SK-N-SH (cell line): ENCODE measurements around the gene SH3PXD2A. TPM values are rescaled to one million over a fixed set of nuclear protein-coding genes. Genes with fewer than 3 reads are reported as not detected.

Source experiments
- CTCF ChIA-PET: fragments of 300-600, 350-600 bp; formaldehyde crosslinking; extraction: SDS; loops from one replicate; lab custom pipeline; 2021; lab: Yijun Ruan, JAX
- POLR2A ChIA-PET: fragments of 350-600 bp; sonication (Branson Sonifier 250); formaldehyde crosslinking; extraction: SDS; loops from one replicate; lab custom pipeline; 2020; ENCODE audit warnings: antibody characterized with exemption, inconsistent platforms; lab: Yijun Ruan, JAX
- DNase-seq: peaks from one replicate; pipeline ENCODE4 v3.0.0; 2012
- H2AFZ ChIP-seq: fragments of 200-600 bp; sonication (generic); 2 replicates; pipeline ENCODE4 v1.8.1; 2016; ENCODE audit warnings: antibody characterized with exemption, mild to moderate bottlenecking, low read depth
- H3F3A ChIP-seq: fragments of 200-600 bp; sonication (generic); replicated peaks from 2 replicates; pipeline ENCODE3; 2016; ENCODE audit warnings: antibody characterized with exemption, mild to moderate bottlenecking; ENCODE audit not compliant: insufficient read depth
- H3K27ac ChIP-seq, 2 experiments: fragments of 200-500 bp in 1 of 2; fragments of 200-600 bp in 1 of 2; sonication (Bioruptor generic) in 1 of 2; sonication (generic), shearing (Covaris generic) in 1 of 2; 2 replicates each; pipeline versions ENCODE4 v1.5.1 to v1.6.1; 2014 to 2016; ENCODE audit warnings: low read depth in 2 of 2, inconsistent platforms in 1 of 2, low read length in 1 of 2, mild to moderate bottlenecking in 1 of 2, mixed read lengths in 1 of 2
- H3K27me3 ChIP-seq: fragments of 200-600 bp; sonication (generic), shearing (Covaris generic); 2 replicates; pipeline ENCODE4 v1.6.1; 2016; ENCODE audit warnings: mixed run types; ENCODE audit not compliant: insufficient read depth
- H3K36me3 ChIP-seq, 2 experiments: fragments of 200-500 bp in 1 of 2; fragments of 200-600 bp in 1 of 2; sonication (Bioruptor generic) in 1 of 2; sonication (generic) in 1 of 2; replicated peaks in 1 of 2; 2 replicates each; pipeline versions ENCODE3 to v1.5.1; 2014 to 2016; ENCODE audit warnings: low read length in 1 of 2, mild to moderate bottlenecking in 1 of 2; ENCODE audit not compliant: insufficient read depth in 2 of 2, control insufficient read depth in 1 of 2
- H3K4me1 ChIP-seq, 2 experiments: fragments of 200-500 bp in 1 of 2; fragments of 200-600 bp in 1 of 2; sonication (Bioruptor generic) in 1 of 2; sonication (generic), shearing (Covaris generic) in 1 of 2; 2 replicates each; pipeline versions ENCODE4 v1.5.1 to v1.6.1; 2014 to 2016; ENCODE audit warnings: low read depth in 1 of 2, low read length in 1 of 2, mixed run types in 1 of 2; ENCODE audit not compliant: insufficient read depth in 2 of 2, control insufficient read depth in 1 of 2
- H3K4me2 ChIP-seq: fragments of 200-600 bp; sonication (generic), shearing (Covaris generic); 2 replicates; pipeline ENCODE4 v1.6.1; 2017; ENCODE audit warnings: mixed run types
- H3K4me3 ChIP-seq, 2 experiments: fragments of 200-500 bp in 1 of 2; fragments of 200-600 bp in 1 of 2; sonication (Bioruptor generic) in 1 of 2; sonication (generic), shearing (Covaris generic) in 1 of 2; 2 replicates each; pipeline versions ENCODE4 v1.5.1 to v1.8.1; 2014 to 2016; ENCODE audit warnings: low read depth in 2 of 2, inconsistent platforms in 1 of 2, low read length in 1 of 2, mild to moderate bottlenecking in 1 of 2, mixed read lengths in 1 of 2, moderate library complexity in 1 of 2
- H3K79me2 ChIP-seq: fragments of 200-600 bp; sonication (generic); 2 replicates; pipeline ENCODE4 v1.8.1; 2017; ENCODE audit warnings: mild to moderate bottlenecking; ENCODE audit not compliant: insufficient read depth
- H3K9ac ChIP-seq: fragments of 200-600 bp; sonication (generic); 2 replicates; pipeline ENCODE4 v1.6.1; 2017; ENCODE audit warnings: mixed run types
- H3K9me2 ChIP-seq: fragments of 200-600 bp; sonication (generic); 2 replicates; pipeline ENCODE4 v1.6.1; 2017; ENCODE audit warnings: mixed run types
- H3K9me3 ChIP-seq: fragments of 200-600 bp; sonication (generic); 2 replicates; pipeline ENCODE4 v1.6.1; 2017; ENCODE audit warnings: mixed run types, mild to moderate bottlenecking, moderate library complexity
- H4K20me1 ChIP-seq: fragments of 200-600 bp; sonication (generic); 2 replicates; pipeline ENCODE4 v1.6.1; 2017; ENCODE audit warnings: mild to moderate bottlenecking, mixed run types; ENCODE audit not compliant: insufficient read depth
- CHD2 ChIP-seq: fragments of 150-350 bp; IDR thresholded peaks from 2 replicates; pipeline ENCODE4 v1.6.1; 2018; ENCODE audit warnings: low read length; ENCODE audit not compliant: partially characterized antibody
- EP300 ChIP-seq, 2 experiments: IDR thresholded peaks; 2 replicates each; pipeline versions ENCODE4 v1.4.0 to v1.6.1; 2012; ENCODE audit warnings: borderline replicate concordance in 1 of 2, low read depth in 1 of 2, low read length in 1 of 2
- GABPA ChIP-seq: IDR thresholded peaks from 2 replicates; pipeline ENCODE4 v1.4.0; 2012; ENCODE audit warnings: low read depth, mild to moderate bottlenecking
- GATA2 ChIP-seq: sonication (generic); formaldehyde crosslinking; IDR thresholded peaks from 2 replicates; pipeline ENCODE4 v1.5.0; 2020; ENCODE audit warnings: mild to moderate bottlenecking, missing genetic modification reagents
- NRF1 ChIP-seq: IDR thresholded peaks from 2 replicates; pipeline ENCODE4 v1.6.1; 2012; ENCODE audit warnings: low read depth, mild to moderate bottlenecking, low read length
- TAF1 ChIP-seq: IDR thresholded peaks from 2 replicates; pipeline ENCODE4 v1.6.1; 2012; ENCODE audit warnings: low read depth, mild to moderate bottlenecking, low read length, moderate library complexity, borderline replicate concordance
- WGBS: methylation state at CpG from one replicate; pipeline ENCODE4 v1.1.6; 2017; ENCODE audit warnings: low lambda C conversion rate; 5-methylcytosine and 5-hydroxymethylcytosine counted together
- polyA plus RNA-seq, 3 experiments: library from polyadenylated mRNA; depleted of rRNA; stranded (reverse); fragments of >200 nt; gene quantifications; 2 replicates each; pipeline ENCODE4 v1.2.3, GENCODE V29; 2012
- TF ChIP-seq, protein P1 (sequence below): IDR thresholded peaks from 2 replicates; pipeline ENCODE4; 2012
- TF ChIP-seq, protein P2 (sequence below): IDR thresholded peaks from 2 replicates; pipeline ENCODE4 v1.4.0; 2012; ENCODE audit warnings: low read depth, borderline replicate concordance
- TF ChIP-seq, protein P3 (sequence below): IDR thresholded peaks from 2 replicates; pipeline ENCODE4 v1.4.0; 2012; ENCODE audit warnings: low read depth
- TF ChIP-seq, protein P4 (sequence below): fragments of 200-600 bp; sonication (generic); IDR thresholded peaks from 2 replicates; pipeline ENCODE4 v1.6.1; 2017; ENCODE audit warnings: antibody characterized with exemption, mild to moderate bottlenecking, moderate library complexity

SH3PXD2A gene
- polyA plus RNA-seq, 1 of the 3 experiments (the other 2 are of a cell fraction): 2.5 TPM

DNA sequence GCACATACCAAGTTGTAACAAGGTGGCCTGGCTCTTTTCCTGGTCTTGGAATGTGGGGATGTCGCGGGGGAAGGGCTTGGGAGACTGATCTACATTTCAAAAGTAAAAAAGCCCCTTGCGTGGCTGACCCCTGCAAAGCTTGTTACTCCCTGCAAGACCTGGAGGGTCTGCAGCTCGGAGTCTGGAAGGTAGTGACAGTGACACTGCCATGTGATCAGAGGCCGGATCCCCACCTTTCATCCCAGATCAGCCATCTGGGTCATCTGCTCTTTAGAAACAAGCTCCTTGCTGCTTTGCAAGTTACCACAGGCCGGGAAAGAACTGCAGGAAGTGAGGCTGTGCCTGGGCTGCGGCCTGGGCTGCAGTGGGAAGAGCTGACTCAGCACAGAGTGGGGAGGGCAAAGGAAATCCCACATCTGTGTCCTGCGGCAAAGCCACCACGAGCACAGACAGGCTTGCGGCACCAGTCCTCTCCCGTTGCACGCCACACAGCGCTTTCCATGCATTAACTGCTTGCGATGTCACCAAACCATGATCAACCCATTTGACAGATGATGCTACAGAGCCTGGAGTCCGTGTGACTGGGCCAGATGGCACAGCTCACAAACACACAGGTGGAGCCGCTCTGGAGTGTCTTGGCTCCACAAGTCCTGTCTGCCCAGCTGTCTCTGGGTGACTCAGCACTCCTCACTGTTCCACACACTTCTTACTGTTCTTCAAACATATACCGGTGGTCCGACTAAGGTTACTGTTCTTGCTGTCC is 97.7 kb downstream of the SH3PXD2A start (continued):
- TF ChIP-seq, protein P1, sequence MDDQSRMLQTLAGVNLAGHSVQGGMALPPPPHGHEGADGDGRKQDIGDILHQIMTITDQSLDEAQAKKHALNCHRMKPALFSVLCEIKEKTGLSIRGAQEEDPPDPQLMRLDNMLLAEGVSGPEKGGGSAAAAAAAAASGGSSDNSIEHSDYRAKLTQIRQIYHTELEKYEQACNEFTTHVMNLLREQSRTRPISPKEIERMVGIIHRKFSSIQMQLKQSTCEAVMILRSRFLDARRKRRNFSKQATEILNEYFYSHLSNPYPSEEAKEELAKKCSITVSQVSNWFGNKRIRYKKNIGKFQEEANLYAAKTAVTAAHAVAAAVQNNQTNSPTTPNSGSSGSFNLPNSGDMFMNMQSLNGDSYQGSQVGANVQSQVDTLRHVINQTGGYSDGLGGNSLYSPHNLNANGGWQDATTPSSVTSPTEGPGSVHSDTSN: 0 out of 2 replicates have a peak, but pooled peaks have one; percentile 5
- TF ChIP-seq, protein P2, sequence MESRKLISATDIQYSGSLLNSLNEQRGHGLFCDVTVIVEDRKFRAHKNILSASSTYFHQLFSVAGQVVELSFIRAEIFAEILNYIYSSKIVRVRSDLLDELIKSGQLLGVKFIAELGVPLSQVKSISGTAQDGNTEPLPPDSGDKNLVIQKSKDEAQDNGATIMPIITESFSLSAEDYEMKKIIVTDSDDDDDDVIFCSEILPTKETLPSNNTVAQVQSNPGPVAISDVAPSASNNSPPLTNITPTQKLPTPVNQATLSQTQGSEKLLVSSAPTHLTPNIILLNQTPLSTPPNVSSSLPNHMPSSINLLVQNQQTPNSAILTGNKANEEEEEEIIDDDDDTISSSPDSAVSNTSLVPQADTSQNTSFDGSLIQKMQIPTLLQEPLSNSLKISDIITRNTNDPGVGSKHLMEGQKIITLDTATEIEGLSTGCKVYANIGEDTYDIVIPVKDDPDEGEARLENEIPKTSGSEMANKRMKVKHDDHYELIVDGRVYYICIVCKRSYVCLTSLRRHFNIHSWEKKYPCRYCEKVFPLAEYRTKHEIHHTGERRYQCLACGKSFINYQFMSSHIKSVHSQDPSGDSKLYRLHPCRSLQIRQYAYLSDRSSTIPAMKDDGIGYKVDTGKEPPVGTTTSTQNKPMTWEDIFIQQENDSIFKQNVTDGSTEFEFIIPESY: no peak
- TF ChIP-seq, protein P3, sequence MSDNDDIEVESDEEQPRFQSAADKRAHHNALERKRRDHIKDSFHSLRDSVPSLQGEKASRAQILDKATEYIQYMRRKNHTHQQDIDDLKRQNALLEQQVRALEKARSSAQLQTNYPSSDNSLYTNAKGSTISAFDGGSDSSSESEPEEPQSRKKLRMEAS: peak; percentile 52
- TF ChIP-seq NRF1 (no peak), CHD2 (no peak)
- TF ChIP-seq, all 33 proteins: peak for 6

DNA sequence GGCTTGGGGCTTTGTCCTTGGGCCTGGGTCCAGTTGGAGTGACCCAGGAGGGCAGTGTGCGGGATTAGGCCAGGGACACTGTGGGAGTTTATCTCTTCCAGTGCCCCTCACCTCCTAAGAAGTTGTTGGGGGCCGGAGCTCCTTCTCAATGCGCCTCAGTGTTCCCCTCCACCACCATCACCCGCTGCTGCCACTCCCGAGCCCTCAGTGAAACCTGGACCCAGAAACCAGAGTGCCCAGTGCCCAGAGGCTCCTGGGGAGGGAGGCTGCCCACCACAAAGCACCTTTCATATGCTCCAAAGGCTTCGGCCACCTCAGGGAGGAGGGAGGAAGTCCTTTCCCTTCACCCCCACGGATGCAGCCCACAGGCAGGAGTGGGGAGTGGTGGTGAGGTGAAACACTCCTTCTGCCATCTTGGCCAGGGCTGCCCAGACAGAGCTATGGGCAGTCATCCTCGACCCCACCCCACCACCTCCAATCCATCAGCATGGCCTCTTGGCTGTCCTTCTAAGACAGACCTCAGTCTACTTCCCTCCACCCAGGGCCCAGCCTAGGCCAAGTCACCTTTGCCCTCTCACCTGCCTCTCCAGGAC is 99.0 kb downstream of the SH3PXD2A start:
- no peaks in the 10 kb centered on the region for H3K9me2 ChIP-seq
- H3K79me2 ChIP-seq: peaks cover 9% of the 10 kb centered on the region
- H3F3A ChIP-seq: peaks cover 16% of the 10 kb centered on the region
- WGBS: 89% methylated on average over 5 of the region's 8 CpGs
- POLR2A ChIA-PET: interaction anchor here (0.9 kb wide), 1 partner anchor 16 kb away, joined by 3 read pairs; no protein-coding TSS in a partner anchor
- H3K4me3 ChIP-seq: no peak overlapping the region
- H2AFZ ChIP-seq: no peak overlapping the region
- H3K4me1 ChIP-seq: peaks cover 17 to 35% of the 10 kb centered on the region in 2 experiments; a peak in 2 of 4 replicates
- no peaks in the 10 kb centered on the region for H3K9me3 ChIP-seq
- CTCF ChIA-PET: interaction anchor here (1.8 to 6.4 kb wide), 3 partner anchors 9 to 43 kb away, joined by 5 to 40 read pairs (median 8); no protein-coding TSS in a partner anchor
- H3K4me2 ChIP-seq: no peak overlapping the region
- no peak overlapping the region for H3K9ac ChIP-seq
- H3K27me3 ChIP-seq: no peaks in the 10 kb centered on the region
- no peaks in the 10 kb centered on the region for H4K20me1 ChIP-seq
- no peak for DNase-seq
- peaks cover 0 to 5% of the 10 kb centered on the region in 2 experiments for H3K36me3 ChIP-seq
- H3K27ac ChIP-seq: no peak overlapping the region
- TF ChIP-seq GABPA (no peak), TAF1 (no peak)

DNA sequence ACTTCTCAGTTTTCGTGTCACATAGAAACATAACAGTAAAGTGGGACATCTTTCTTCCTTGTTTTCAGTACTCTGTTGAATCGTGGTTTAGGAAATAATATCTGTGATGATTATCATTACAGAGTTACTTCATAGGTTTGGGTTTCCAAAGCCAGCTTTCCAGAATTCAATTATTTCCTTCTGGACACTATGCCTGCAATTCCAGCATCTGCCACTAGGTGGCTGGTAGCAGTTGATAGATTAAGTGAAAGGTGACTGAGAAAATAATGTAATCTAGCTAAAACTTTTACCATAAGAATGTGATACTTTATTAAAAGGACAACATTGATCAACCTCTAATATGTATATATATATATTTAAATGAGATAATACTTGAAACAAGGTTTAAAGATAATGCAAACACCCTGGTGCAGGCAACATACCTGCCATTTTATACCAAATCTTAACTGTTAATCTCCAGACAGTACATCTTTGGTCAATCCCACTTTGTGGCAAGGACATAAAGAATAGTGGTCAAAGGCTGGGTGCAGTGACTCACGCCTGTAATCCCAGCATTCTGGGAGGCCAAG is 102.6 kb downstream of the SH3PXD2A start:
- peaks cover 0 to 5% of the 10 kb centered on the region in 2 experiments for H3K36me3 ChIP-seq
- H3K9me3 ChIP-seq: no peaks in the 10 kb centered on the region
- ChIA-PET CTCF (interaction anchor here (0.7 to 6.4 kb wide), 18 partner anchors 8 to 135 kb away, joined by 3 to 40 read pairs (median 4); partner anchors contain the start of gene SH3PXD2A), POLR2A (interaction anchor here (1.1 kb wide), 1 partner anchor 102 kb away, joined by 3 read pairs; no protein-coding TSS in a partner anchor)
- H3K79me2 ChIP-seq: peaks cover 7% of the 10 kb centered on the region
- H3K4me2 ChIP-seq: no peak overlapping the region
- no peak overlapping the region for H2AFZ ChIP-seq
- no peaks in the 10 kb centered on the region for H3K27me3 ChIP-seq
- TF ChIP-seq, protein P4, sequence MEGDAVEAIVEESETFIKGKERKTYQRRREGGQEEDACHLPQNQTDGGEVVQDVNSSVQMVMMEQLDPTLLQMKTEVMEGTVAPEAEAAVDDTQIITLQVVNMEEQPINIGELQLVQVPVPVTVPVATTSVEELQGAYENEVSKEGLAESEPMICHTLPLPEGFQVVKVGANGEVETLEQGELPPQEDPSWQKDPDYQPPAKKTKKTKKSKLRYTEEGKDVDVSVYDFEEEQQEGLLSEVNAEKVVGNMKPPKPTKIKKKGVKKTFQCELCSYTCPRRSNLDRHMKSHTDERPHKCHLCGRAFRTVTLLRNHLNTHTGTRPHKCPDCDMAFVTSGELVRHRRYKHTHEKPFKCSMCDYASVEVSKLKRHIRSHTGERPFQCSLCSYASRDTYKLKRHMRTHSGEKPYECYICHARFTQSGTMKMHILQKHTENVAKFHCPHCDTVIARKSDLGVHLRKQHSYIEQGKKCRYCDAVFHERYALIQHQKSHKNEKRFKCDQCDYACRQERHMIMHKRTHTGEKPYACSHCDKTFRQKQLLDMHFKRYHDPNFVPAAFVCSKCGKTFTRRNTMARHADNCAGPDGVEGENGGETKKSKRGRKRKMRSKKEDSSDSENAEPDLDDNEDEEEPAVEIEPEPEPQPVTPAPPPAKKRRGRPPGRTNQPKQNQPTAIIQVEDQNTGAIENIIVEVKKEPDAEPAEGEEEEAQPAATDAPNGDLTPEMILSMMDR: peak; percentile 83
- TF ChIP-seq EP300 (IDR thresholded peaks at IDR 0.05; ENCODE audit: borderline replicate concordance in 1 of 2, low read depth in 1 of 2, low read length in 1 of 2): no peak
- no peak for TF ChIP-seq GATA2 (CRISPR knock-in tag)
- H3K4me1 ChIP-seq: peaks cover 3 to 6% of the 10 kb centered on the region in 2 experiments; a peak in 2 of 4 replicates
- H3K9ac ChIP-seq: no peak overlapping the region
- H3K9me2 ChIP-seq: no peaks in the 10 kb centered on the region
- H3K4me3 ChIP-seq: peak overlapping the region in 1 of 2 experiments; percentile 41; a peak in 1 of 4 replicates
- DNase-seq: no peak
- H4K20me1 ChIP-seq: no peaks in the 10 kb centered on the region
- WGBS: 83% methylated on average over 3 of the region's 3 CpGs
- peaks cover 4% of the 10 kb centered on the region for H3F3A ChIP-seq
- H3K27ac ChIP-seq: no peak overlapping the region
